Activated B cell treated with CpG ODN at 0.5 μM for 24 hours (primary cell): ENCODE measurements around the gene PRPF31. TPM values are rescaled to one million over a fixed set of nuclear protein-coding genes. Genes with fewer than 3 reads are reported as not detected.

ENCODE experiments used
- ATAC-seq: fragments of 200-7000 bp; cut with Tn5 transposase; one replicate; pipeline ENCODE4 v1.10.0; 2021; ENCODE audit warnings: low read depth, mild to moderate bottlenecking, moderate library complexity
- CTCF ChIA-PET: fragments of 350-600 bp; sonication (Branson Sonifier 250); formaldehyde crosslinking; loops from one replicate; lab custom pipeline; 2021; ENCODE audit warnings: antibody characterized with exemption; lab: Charles Lee
- POLR2A ChIA-PET: fragments of 350-600 bp; sonication (Branson Sonifier 250); formaldehyde crosslinking; loops from one replicate; lab custom pipeline; 2021; ENCODE audit warnings: antibody characterized with exemption; lab: Charles Lee
- DNase-seq: peaks from one replicate; pipeline ENCODE4 v3.0.0; 2022
- H3K27ac Mint-ChIP-seq: one replicate; pipeline ENCODE4 v1.8.0; 2020; ENCODE audit warnings: mixed read lengths
- H3K27me3 Mint-ChIP-seq: one replicate; pipeline ENCODE4 v1.8.0; 2021; ENCODE audit warnings: mixed read lengths
- H3K36me3 Mint-ChIP-seq: one replicate; pipeline ENCODE4 v1.8.0; 2021; ENCODE audit warnings: low read depth, mixed read lengths
- H3K4me1 Mint-ChIP-seq: one replicate; pipeline ENCODE4 v1.8.0; 2021; ENCODE audit warnings: mixed read lengths
- H3K4me3 Mint-ChIP-seq: one replicate; pipeline ENCODE4 v1.8.0; 2020; ENCODE audit warnings: mild to moderate bottlenecking, mixed read lengths
- H3K9me3 Mint-ChIP-seq: one replicate; pipeline ENCODE4 v1.8.0; 2020; ENCODE audit warnings: mixed read lengths
- intact Hi-C: fragments of 100-400 bp; cut with micrococcal nuclease; formaldehyde crosslinking; loops from one replicate; pipeline ENCODE4 v1.15.1; 2024
- total RNA-seq: library from RNA; stranded (reverse); gene quantifications from 2 replicates; pipeline ENCODE4 v1.2.3, GENCODE V29; 2022
- TF ChIP-seq, protein P1 (sequence below): fragments of 200-600 bp; IDR thresholded peaks from one replicate; pipeline ENCODE4 v1.8.0; 2022; ENCODE audit warnings: antibody characterized with exemption, mild to moderate bottlenecking

Gene PRPF31
- total RNA-seq, 1 donor from 2014 or later = 78.9 TPM

GRCh38 chr19:54108496-54108895 lies 7.1 kb upstream of the PRPF31 start:
- DNase-seq (no peak), ATAC-seq (no peak)
- H3K4me3 Mint-ChIP-seq = no peak overlapping the region
- intact Hi-C loops = no loop called here
- peaks cover 4% of the 10 kb centered on the region for H3K4me1 Mint-ChIP-seq
- CTCF ChIA-PET = no interaction called here
- H3K9me3 Mint-ChIP-seq = no peaks in the 10 kb centered on the region
- POLR2A ChIA-PET = no interaction called here
- H3K27me3 Mint-ChIP-seq = no peaks in the 10 kb centered on the region
- H3K27ac Mint-ChIP-seq = no peak overlapping the region
- TF ChIP-seq, protein P1, sequence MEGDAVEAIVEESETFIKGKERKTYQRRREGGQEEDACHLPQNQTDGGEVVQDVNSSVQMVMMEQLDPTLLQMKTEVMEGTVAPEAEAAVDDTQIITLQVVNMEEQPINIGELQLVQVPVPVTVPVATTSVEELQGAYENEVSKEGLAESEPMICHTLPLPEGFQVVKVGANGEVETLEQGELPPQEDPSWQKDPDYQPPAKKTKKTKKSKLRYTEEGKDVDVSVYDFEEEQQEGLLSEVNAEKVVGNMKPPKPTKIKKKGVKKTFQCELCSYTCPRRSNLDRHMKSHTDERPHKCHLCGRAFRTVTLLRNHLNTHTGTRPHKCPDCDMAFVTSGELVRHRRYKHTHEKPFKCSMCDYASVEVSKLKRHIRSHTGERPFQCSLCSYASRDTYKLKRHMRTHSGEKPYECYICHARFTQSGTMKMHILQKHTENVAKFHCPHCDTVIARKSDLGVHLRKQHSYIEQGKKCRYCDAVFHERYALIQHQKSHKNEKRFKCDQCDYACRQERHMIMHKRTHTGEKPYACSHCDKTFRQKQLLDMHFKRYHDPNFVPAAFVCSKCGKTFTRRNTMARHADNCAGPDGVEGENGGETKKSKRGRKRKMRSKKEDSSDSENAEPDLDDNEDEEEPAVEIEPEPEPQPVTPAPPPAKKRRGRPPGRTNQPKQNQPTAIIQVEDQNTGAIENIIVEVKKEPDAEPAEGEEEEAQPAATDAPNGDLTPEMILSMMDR = no peak
- H3K36me3 Mint-ChIP-seq = peaks cover 62% of the 10 kb centered on the region

- Mint-ChIP-seq H3K36me3 (peaks cover 62% of the 10 kb centered on the region), H3K4me1 (peaks cover 9% of the 10 kb centered on the region), H3K27ac (no peak overlapping the region), H3K27me3 (no peaks in the 10 kb centered on the region), H3K9me3 (no peaks in the 10 kb centered on the region), H3K4me3 (no peak overlapping the region)
- TF ChIP-seq, protein P1 = no peak
- ChIA-PET POLR2A (no interaction called here), CTCF (no interaction called here)
- ATAC-seq (no peak), DNase-seq (no peak)
- intact Hi-C loops = no loop called here
Measured at GRCh38 chr19:54109651-54110050, 5.9 kb upstream of the PRPF31 start.

GRCh38 chr19:54114340-54115108 lies 1.0 kb upstream of the PRPF31 start:
- no peaks in the 10 kb centered on the region for H3K9me3 Mint-ChIP-seq
- intact Hi-C loops = loop anchor here (1.0 to 5.0 kb wide), 8 partner anchors 12 to 1293 kb away; partner anchors contain the start of genes CNOT3, LENG1, LENG8 and MYADM
- DNase-seq = no peak
- peak overlapping the region; percentile 98 for H3K27ac Mint-ChIP-seq
- H3K4me3 Mint-ChIP-seq = peak overlapping the region; percentile 94
- peaks cover 36% of the 10 kb centered on the region for H3K4me1 Mint-ChIP-seq
- H3K27me3 Mint-ChIP-seq = no peaks in the 10 kb centered on the region
- H3K36me3 Mint-ChIP-seq = peaks cover 42% of the 10 kb centered on the region
- POLR2A ChIA-PET = interaction anchor here (0.5 to 3.1 kb wide), 16 partner anchors 8 to 1485 kb away, joined by 3 to 61 read pairs (median 4); partner anchors contain the start of genes CNOT3, FIZ1, LENG1 and LENG8
- ATAC-seq = no peak
- TF ChIP-seq, protein P1 = no peak
- CTCF ChIA-PET = interaction anchor here (0.6 to 1.0 kb wide), 2 partner anchors 22 to 23 kb away, joined by 3 to 4 read pairs; partner anchors contain the start of gene CNOT3

GRCh38 chr19:54121259-54121658 lies 5.7 kb downstream of the PRPF31 start:
- TF ChIP-seq, protein P1 = no peak
- intact Hi-C loops = no loop called here
- Mint-ChIP-seq H3K27me3 (no peaks in the 10 kb centered on the region), H3K4me1 (peaks cover 14% of the 10 kb centered on the region), H3K4me3 (no peak overlapping the region), H3K9me3 (no peaks in the 10 kb centered on the region), H3K27ac (no peak overlapping the region), H3K36me3 (peaks cover 77% of the 10 kb centered on the region)
- no peak for ATAC-seq
- no peak for DNase-seq
- CTCF ChIA-PET = no interaction called here
- POLR2A ChIA-PET = no interaction called here

GRCh38 chr19:54123682-54124081 lies 8.1 kb downstream of the PRPF31 start:
- DNase-seq (no peak), ATAC-seq (no peak)
- Mint-ChIP-seq H3K36me3 (peaks cover 85% of the 10 kb centered on the region), H3K27ac (no peak overlapping the region), H3K4me1 (no peaks in the 10 kb centered on the region), H3K9me3 (no peaks in the 10 kb centered on the region), H3K4me3 (no peak overlapping the region), H3K27me3 (no peaks in the 10 kb centered on the region)
- POLR2A ChIA-PET = interaction anchor here (1.0 kb wide), 1 partner anchor 8 kb away, joined by 3 read pairs; the partner anchor contains the start of genes PRPF31 and TFPT
- CTCF ChIA-PET = no interaction called here
- intact Hi-C loops = no loop called here
- TF ChIP-seq, protein P1 = no peak
